Measurements from ENCODE around the gene ARHGAP26.

ARHGAP26 gene

DNA sequence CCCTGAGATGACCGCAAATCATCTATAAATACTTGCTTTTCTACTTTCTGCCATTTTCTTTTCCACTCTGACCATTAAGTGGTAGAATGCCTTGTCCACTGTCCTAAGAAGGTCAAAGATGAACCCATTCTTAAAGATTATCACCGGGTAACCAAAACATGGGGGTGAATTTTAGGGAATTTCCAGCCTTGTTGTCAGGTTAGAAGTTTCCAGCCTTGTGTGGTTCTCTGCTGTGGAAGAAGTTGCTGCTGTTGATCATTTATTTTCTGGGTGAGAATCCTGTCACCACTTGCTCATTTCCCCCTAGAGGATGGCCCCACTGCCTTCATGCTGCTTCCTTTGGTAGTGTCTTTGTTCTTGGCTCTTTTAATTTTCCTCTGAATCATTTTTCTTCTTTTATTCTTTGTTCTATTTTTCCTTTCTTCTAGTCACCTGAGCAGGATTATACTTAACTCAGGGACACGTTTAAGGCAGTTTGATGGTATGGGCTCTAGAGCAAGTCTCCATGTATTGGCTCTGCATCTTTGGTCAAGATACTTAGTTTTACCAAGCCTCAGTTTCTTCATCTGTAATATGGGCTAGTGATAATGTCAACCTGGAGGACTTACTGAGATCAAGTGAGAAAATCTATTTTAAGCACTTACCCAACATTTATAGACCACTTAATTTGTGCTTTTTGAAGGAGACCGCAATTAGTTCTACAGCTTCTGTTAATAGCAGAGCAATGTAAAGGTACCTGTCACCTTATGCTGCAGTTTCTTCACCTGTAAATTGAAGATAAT lies 266.2 kb downstream of the ARHGAP26 start:
- TF ChIP-seq CTCF (IDR thresholded peaks at IDR 0.05) = no peak

- TF ChIP-seq CTCF (IDR thresholded peaks at IDR 0.05) = no peak
Observed at GRCh38 chr5:143037071-143037470, 266.9 kb downstream of the ARHGAP26 start.

GRCh38 chr5:143037708-143038107 lies 267.5 kb downstream of the ARHGAP26 start:
- no peak for TF ChIP-seq CTCF (IDR thresholded peaks at IDR 0.05)

GRCh38 chr5:143040622-143041021 lies 270.4 kb downstream of the ARHGAP26 start:
- no peak for TF ChIP-seq CTCF (IDR thresholded peaks at IDR 0.05)

GRCh38 chr5:143041461-143041860 lies 271.3 kb downstream of the ARHGAP26 start:
- no peak for TF ChIP-seq CTCF (IDR thresholded peaks at IDR 0.05)

DNA sequence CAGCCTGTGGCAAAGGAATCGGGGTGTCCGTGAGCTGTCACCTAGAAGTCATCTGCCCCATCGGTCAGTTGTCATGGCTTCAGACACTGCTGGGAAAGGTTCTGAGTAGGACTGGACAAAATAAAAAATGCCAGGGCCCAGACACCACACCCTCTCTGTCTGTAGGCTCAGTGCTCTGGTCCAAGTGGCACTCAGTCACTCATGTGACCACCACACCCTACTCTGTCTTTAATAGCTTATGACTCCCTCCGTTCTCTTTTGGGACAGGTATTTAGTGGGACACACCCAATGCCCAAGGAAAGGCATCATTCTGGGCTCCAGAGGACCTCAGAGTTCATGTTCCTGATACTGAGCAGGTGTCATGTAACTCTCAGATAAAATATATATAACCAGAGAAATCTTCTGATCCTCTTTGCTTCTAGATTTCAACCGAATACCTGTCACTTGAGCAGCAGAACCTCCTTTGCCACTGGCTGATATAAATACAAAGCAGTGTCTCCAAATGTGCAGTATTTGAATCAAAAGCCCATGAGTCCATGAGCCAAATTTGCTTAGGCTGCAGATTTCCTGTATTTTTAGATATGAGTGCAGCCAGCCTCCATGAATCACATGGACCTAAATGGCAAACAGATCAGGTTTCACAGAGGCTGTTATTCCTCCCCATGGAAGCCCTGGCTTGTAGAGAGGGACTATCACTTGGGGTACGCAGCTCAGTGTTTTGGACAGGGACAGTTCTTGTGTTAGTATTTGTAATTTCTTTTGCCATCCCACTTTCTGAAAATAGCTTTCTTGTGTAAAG lies 272.0 kb downstream of the ARHGAP26 start:
- no peak for TF ChIP-seq CTCF (IDR thresholded peaks at IDR 0.05)

DNA sequence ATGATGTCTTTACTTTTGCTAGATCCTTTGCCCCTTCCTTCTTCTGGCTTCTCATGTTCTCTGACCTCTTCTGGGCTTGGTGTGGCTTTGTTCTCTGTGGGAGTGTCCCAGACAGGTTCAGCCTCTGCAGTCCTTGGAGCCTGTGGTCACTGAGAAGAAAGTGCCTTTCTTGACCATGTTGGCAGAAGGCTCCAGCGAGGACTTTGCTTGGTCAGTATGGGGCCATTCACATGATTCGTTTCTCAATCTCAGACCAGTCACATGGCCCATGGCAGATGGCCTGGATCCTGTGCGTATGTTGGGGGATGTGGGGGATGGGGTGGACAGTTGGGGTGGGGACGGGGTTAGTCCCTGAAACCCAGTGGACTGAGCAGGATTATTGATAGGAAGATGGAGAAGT lies 274.1 kb downstream of the ARHGAP26 start:
- no peak for TF ChIP-seq CTCF (IDR thresholded peaks at IDR 0.05)
